ENCODE data around the gene SENP8.

DNA sequence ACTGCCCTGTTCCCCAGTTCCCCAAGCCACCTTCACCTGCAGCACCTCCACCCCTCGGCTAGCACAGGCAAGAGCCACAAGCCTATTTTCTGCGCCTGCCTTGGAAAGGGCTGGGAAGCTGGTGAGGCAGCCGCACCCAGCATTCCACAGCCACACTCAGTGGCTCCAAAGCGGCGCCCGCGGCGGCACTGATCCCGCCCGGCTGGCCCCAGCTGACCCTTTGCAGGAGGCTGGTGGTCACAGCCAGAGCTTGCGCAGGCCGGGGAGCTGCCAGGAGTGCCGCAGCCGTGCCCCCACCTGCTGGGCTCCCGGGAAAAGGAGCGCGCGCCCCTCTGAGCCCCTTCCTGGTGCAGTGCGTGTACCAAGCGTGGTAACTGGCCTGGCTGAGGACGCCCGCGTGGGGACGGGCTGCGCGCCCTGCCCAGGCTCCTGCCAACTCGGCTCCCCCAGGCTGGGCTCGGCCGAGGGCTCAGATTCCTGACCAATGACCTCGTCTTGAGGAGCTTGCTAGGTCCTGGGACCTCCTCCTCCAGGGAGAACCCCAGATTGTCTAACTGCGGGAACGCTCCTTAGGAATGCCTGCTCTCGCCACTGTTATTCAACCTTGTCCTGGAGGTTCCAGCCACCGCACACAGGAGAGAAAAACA is 66.1 kb downstream of the SENP8 start:
- TF ChIP-seq CTCF (IDR thresholded peaks at IDR 0.05 in 8 of 11, conservative IDR thresholded peaks at IDR 0.05 in 3 of 11) (no peak), POLR2A (IDR thresholded peaks at IDR 0.05) (no peak)
